ENCODE results near the gene MUC22.
"Not testable (repeated sequence)": the region's sequence is repeated elsewhere in the genome, so short reads cannot be mapped to it uniquely, and the experiment has no call there.

DNA sequence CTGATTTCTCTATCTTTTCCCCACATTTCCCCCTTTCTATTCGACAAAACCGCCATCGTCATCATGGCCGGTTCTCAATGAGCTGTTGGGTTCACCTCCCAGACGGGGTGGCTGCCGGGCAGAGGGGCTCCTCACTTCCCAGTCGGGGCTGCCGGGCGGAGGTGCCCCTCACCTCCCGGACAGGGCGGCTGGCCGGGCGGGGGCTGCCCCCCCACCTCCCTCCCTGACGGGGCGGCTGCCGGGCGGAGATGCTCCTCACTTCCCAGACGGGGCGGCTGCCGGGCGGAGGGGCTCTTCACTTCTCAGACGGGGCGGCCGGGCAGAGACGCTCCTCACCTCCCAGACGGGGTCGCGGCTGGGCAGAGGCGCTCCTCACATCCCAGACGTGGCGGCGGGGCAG is 56.8 kb downstream of the MUC22 start:
- TF ChIP-seq, protein P1, sequence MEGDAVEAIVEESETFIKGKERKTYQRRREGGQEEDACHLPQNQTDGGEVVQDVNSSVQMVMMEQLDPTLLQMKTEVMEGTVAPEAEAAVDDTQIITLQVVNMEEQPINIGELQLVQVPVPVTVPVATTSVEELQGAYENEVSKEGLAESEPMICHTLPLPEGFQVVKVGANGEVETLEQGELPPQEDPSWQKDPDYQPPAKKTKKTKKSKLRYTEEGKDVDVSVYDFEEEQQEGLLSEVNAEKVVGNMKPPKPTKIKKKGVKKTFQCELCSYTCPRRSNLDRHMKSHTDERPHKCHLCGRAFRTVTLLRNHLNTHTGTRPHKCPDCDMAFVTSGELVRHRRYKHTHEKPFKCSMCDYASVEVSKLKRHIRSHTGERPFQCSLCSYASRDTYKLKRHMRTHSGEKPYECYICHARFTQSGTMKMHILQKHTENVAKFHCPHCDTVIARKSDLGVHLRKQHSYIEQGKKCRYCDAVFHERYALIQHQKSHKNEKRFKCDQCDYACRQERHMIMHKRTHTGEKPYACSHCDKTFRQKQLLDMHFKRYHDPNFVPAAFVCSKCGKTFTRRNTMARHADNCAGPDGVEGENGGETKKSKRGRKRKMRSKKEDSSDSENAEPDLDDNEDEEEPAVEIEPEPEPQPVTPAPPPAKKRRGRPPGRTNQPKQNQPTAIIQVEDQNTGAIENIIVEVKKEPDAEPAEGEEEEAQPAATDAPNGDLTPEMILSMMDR (IDR thresholded peaks at IDR 0.05; ENCODE audit: low read depth, low read length), result not testable (repeated sequence)
- not testable (repeated sequence) for TF ChIP-seq EZH2phosphoT487 (IDR thresholded peaks at IDR 0.05; ENCODE audit: low read depth)

Measured in OCI-LY3 (cell line).